Neural crest cell (in vitro differentiated cells): ENCODE measurements around the gene NFKBIZ. TPM values are rescaled to one million over a fixed set of nuclear protein-coding genes. Genes with fewer than 3 reads are reported as not detected.

ENCODE experiments used
- DNase-seq: peaks from one replicate; pipeline ENCODE4 v3.0.0; 2021; ENCODE audit warnings: low read depth, mixed read lengths, low spot score
- H3K27ac Mint-ChIP-seq: one replicate; pipeline ENCODE4 v1.8.0; 2021; ENCODE audit warnings: mild to moderate bottlenecking, mixed read lengths; ENCODE audit not compliant: unreplicated experiment
- H3K27me3 Mint-ChIP-seq: 2 replicates; pipeline ENCODE4 v1.8.0; 2021; ENCODE audit warnings: low read depth, mild to moderate bottlenecking, mixed read lengths
- H3K36me3 Mint-ChIP-seq: 2 replicates; pipeline ENCODE4 v1.8.0; 2021; ENCODE audit warnings: low read depth, mild to moderate bottlenecking, mixed read lengths
- H3K4me1 Mint-ChIP-seq: 2 replicates; pipeline ENCODE4 v1.8.0; 2021; ENCODE audit warnings: mixed read lengths
- H3K4me3 Mint-ChIP-seq: one replicate; pipeline ENCODE4 v1.8.0; 2021; ENCODE audit warnings: mild to moderate bottlenecking, mixed read lengths
- H3K9me3 Mint-ChIP-seq: 2 replicates; pipeline ENCODE4 v1.8.0; 2021; ENCODE audit warnings: mixed read lengths
- total RNA-seq: library from RNA; stranded (reverse); gene quantifications from 2 replicates; pipeline ENCODE4 v1.2.1, GENCODE V29; 2021
- TF ChIP-seq, protein P1 (sequence below): fragments of 200-600 bp; sonication (generic); conservative IDR thresholded peaks from 2 replicates; pipeline ENCODE4 v1.5.0; 2021; ENCODE audit warnings: antibody characterized with exemption, mild to moderate bottlenecking

NFKBIZ gene
- total RNA-seq, 1 donor from 2014 or later: 6.2 TPM

GRCh38 chr3:101873619-101874018 is 24.3 kb downstream of the NFKBIZ start:
- Mint-ChIP-seq H3K9me3 (peaks cover 3% of the 10 kb centered on the region), H3K4me3 (no peak overlapping the region), H3K27me3 (no peaks in the 10 kb centered on the region), H3K4me1 (no peaks in the 10 kb centered on the region), H3K36me3 (no peaks in the 10 kb centered on the region), H3K27ac (no peak overlapping the region)
- TF ChIP-seq, protein P1, sequence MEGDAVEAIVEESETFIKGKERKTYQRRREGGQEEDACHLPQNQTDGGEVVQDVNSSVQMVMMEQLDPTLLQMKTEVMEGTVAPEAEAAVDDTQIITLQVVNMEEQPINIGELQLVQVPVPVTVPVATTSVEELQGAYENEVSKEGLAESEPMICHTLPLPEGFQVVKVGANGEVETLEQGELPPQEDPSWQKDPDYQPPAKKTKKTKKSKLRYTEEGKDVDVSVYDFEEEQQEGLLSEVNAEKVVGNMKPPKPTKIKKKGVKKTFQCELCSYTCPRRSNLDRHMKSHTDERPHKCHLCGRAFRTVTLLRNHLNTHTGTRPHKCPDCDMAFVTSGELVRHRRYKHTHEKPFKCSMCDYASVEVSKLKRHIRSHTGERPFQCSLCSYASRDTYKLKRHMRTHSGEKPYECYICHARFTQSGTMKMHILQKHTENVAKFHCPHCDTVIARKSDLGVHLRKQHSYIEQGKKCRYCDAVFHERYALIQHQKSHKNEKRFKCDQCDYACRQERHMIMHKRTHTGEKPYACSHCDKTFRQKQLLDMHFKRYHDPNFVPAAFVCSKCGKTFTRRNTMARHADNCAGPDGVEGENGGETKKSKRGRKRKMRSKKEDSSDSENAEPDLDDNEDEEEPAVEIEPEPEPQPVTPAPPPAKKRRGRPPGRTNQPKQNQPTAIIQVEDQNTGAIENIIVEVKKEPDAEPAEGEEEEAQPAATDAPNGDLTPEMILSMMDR: no peak
- DNase-seq: no peak

DNA sequence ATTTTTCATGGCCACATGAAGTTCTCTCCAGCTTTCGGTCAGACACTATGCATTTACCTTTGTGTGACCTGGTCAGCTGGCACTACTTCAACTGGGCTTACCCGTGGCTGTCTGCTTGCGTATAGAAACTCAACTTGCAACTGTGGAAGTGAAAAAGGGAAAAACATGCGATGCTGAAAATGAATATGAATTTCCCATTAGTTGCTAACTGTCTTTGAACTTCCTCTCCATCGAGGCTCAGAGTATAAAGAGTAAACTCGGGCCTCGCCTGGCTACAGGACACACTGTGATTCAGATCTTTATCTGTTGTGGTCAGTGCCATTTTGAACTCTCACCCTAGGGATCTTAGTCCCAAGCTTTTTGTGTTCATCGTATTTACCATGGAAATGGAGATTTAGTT is 26.8 kb downstream of the NFKBIZ start:
- TF ChIP-seq, protein P1: no peak
- Mint-ChIP-seq H3K4me3 (no peak overlapping the region), H3K27ac (no peak overlapping the region), H3K4me1 (no peaks in the 10 kb centered on the region), H3K9me3 (peaks cover 3% of the 10 kb centered on the region), H3K27me3 (no peaks in the 10 kb centered on the region), H3K36me3 (no peaks in the 10 kb centered on the region)
- no peak for DNase-seq

DNA sequence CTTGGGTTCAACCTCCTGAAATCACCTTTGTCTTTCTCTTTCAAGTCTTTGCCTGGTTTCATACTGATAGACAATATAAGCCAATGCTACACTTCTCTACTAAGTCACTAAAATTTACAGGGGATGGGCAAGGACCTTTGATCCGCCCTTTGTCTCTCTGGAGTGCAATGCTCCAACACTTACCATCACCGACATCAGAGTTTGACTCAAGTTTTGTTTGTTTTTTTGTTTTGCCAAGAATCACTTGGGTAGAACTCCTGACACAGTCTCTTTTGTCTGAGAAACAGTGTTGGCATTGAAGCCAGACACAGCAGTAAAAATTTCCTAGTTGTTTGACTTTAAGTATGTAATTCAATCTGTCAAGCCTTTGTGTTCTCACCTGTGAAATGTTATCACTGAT is 29.3 kb downstream of the NFKBIZ start:
- Mint-ChIP-seq H3K27ac (no peak overlapping the region), H3K9me3 (no peaks in the 10 kb centered on the region), H3K27me3 (no peaks in the 10 kb centered on the region), H3K36me3 (no peaks in the 10 kb centered on the region), H3K4me3 (no peak overlapping the region), H3K4me1 (no peaks in the 10 kb centered on the region)
- TF ChIP-seq, protein P1: no peak
- no peak for DNase-seq

GRCh38 chr3:101879102-101879501 is 29.8 kb downstream of the NFKBIZ start:
- no peaks in the 10 kb centered on the region for H3K4me1 Mint-ChIP-seq
- TF ChIP-seq, protein P1: no peak
- no peak for DNase-seq
- no peak overlapping the region for H3K4me3 Mint-ChIP-seq
- no peak overlapping the region for H3K27ac Mint-ChIP-seq
- no peaks in the 10 kb centered on the region for H3K9me3 Mint-ChIP-seq
- H3K36me3 Mint-ChIP-seq: no peaks in the 10 kb centered on the region
- H3K27me3 Mint-ChIP-seq: no peaks in the 10 kb centered on the region

DNA sequence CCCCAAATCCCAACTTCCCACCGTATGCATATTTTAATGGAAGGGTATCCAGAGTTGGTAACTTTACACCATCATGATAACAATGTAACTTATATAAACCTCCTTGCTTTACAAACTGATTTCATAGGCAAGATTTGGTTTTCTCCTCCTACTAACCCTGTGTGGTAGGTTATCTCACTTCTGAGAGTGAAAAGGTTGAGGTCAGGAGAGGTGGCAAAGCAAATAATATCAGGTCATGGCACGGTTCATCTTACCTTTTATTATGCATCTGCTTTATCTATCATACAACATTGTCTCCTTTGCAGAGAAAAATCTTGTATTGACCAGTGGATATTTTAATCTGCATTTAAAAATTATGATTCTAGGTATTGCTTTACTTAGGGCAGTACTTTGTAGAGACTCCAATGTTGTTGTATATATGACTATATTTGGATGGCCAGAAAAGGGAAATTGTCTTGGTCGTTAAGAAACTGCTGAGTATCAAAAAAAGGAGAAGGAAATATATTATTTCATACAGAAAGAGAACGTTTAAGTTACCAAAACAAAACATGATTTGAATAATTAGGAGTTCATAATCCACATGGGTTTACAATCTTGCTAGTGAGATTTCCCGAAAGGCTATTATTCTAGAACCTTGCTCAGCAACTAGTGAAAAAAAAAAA is 30.4 kb downstream of the NFKBIZ start:
- Mint-ChIP-seq H3K27me3 (no peaks in the 10 kb centered on the region), H3K4me3 (no peak overlapping the region), H3K36me3 (no peaks in the 10 kb centered on the region), H3K4me1 (no peaks in the 10 kb centered on the region), H3K27ac (no peak overlapping the region), H3K9me3 (peaks cover 2% of the 10 kb centered on the region)
- DNase-seq: no peak
- TF ChIP-seq, protein P1: no peak
